Glutamatergic neuron (in vitro differentiated cells): ENCODE data around the gene SERPINE1. TPM values are rescaled to one million over a fixed set of nuclear protein-coding genes. Genes with fewer than 3 reads are reported as not detected.
A peak's percentile ranks its signal among the peaks of the same experiment; 100 is the strongest.

Experiments
- DNase-seq: peaks from one replicate; pipeline ENCODE4 v3.0.0; 2022
- H3K27ac Mint-ChIP-seq: one replicate; pipeline ENCODE4 v1.8.0; 2020; ENCODE audit warnings: mild to moderate bottlenecking, mixed read lengths, inconsistent platforms; ENCODE audit not compliant: unreplicated experiment
- H3K27me3 Mint-ChIP-seq: one replicate; pipeline ENCODE4 v1.8.0; 2020; ENCODE audit warnings: mild to moderate bottlenecking, moderate library complexity, mixed read lengths, inconsistent platforms; ENCODE audit not compliant: unreplicated experiment
- H3K36me3 Mint-ChIP-seq: one replicate; pipeline ENCODE4 v1.8.0; 2020; ENCODE audit warnings: mild to moderate bottlenecking, mixed read lengths, inconsistent platforms; ENCODE audit not compliant: unreplicated experiment
- H3K4me1 Mint-ChIP-seq: one replicate; pipeline ENCODE4 v1.8.0; 2020; ENCODE audit warnings: mild to moderate bottlenecking, low read depth, mixed read lengths, inconsistent platforms; ENCODE audit not compliant: unreplicated experiment
- H3K4me3 Mint-ChIP-seq: one replicate; pipeline ENCODE4 v1.8.0; 2020; ENCODE audit warnings: mild to moderate bottlenecking, mixed read lengths, inconsistent platforms; ENCODE audit not compliant: unreplicated experiment
- H3K9me3 Mint-ChIP-seq: one replicate; pipeline ENCODE4 v1.8.0; 2020; ENCODE audit warnings: mild to moderate bottlenecking, moderate library complexity, mixed read lengths, inconsistent platforms; ENCODE audit not compliant: unreplicated experiment
- CTCF ChIP-seq: fragments of 200-600 bp; sonication (generic); IDR thresholded peaks from one replicate; pipeline ENCODE4 v1.5.0; 2021; ENCODE audit not compliant: partially characterized antibody, unreplicated experiment
- total RNA-seq: library from RNA; stranded (reverse); fragmentation: NEBNext Ultra II Directional; extraction: Animal tissue kit (Norgen Biotek cat#: 25700); gene quantifications from one replicate; pipeline ENCODE4 v1.2.1, GENCODE V29; 2021; ENCODE audit not compliant: unreplicated experiment

Gene SERPINE1
- total RNA-seq, 1 donor from 2014 or later = not detected

GRCh38 chr7:101172005-101172853 lies 45.3 kb downstream of the SERPINE1 start:
- no peak overlapping the region for H3K27ac Mint-ChIP-seq
- H3K4me3 Mint-ChIP-seq = peak overlapping the region; percentile 73
- H3K4me1 Mint-ChIP-seq = peaks cover 24% of the 10 kb centered on the region
- TF ChIP-seq CTCF = no peak
- DNase-seq = no peak
- H3K36me3 Mint-ChIP-seq = peaks cover 6% of the 10 kb centered on the region
- peaks cover 66% of the 10 kb centered on the region for H3K27me3 Mint-ChIP-seq
- peaks cover 13% of the 10 kb centered on the region for H3K9me3 Mint-ChIP-seq

GRCh38 chr7:101172854-101173751 lies 46.2 kb downstream of the SERPINE1 start:
- Mint-ChIP-seq H3K4me1 (peaks cover 16% of the 10 kb centered on the region), H3K27ac (no peak overlapping the region), H3K4me3 (peak overlapping the region; percentile 73), H3K9me3 (peaks cover 10% of the 10 kb centered on the region), H3K36me3 (peaks cover 6% of the 10 kb centered on the region), H3K27me3 (peaks cover 62% of the 10 kb centered on the region)
- TF ChIP-seq CTCF = no peak
- no peak for DNase-seq

- Mint-ChIP-seq H3K36me3 (peaks cover 6% of the 10 kb centered on the region), H3K4me1 (peaks cover 12% of the 10 kb centered on the region), H3K27ac (no peak overlapping the region), H3K4me3 (no peak overlapping the region), H3K27me3 (peaks cover 60% of the 10 kb centered on the region), H3K9me3 (peaks cover 7% of the 10 kb centered on the region)
- no peak for TF ChIP-seq CTCF
- DNase-seq = no peak
These were observed 46.9 kb downstream of the SERPINE1 start for GRCh38 chr7:101173752-101174244.

DNA sequence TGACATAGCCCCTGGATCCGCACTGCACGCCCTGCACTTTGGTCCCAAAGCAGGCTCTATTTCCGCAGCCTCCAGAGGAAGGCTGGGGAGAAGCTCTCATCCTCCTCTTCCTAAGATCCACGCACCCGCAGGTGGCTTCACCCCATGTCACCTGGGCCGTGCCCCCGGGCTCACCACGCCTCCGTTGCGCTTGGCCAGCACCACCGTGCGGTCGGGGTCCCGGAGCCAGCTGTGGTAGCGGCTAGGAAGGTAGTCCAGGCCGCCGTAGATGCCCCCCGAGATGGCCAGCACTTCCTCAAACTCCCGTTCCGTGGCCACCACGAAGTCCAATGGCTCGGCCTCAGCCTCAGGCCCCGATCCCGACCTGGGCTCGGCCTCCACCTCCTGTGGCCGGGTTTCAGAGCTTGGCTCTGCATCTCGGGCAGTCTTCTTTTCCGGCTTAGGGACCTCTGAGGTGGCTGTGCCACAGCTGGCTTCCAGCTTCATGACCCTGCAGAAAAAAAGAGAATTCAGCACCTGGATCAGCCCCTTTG lies 47.5 kb downstream of the SERPINE1 start:
- Mint-ChIP-seq H3K36me3 (peaks cover 6% of the 10 kb centered on the region), H3K4me1 (peaks cover 10% of the 10 kb centered on the region), H3K27me3 (peaks cover 57% of the 10 kb centered on the region), H3K27ac (no peak overlapping the region), H3K9me3 (peaks cover 4% of the 10 kb centered on the region), H3K4me3 (no peak overlapping the region)
- TF ChIP-seq CTCF = no peak
- no peak for DNase-seq
